ENCODE results near the gene OR52L1.

Gene OR52L1

GRCh38 chr11:6012035-6012668, 25.4 kb upstream of the OR52L1 start:
- TF ChIP-seq CTCF (IDR thresholded peaks at IDR 0.05; ENCODE audit: borderline replicate concordance, control extremely low read depth, extremely low read depth, insufficient read depth, missing control alignments): no peak
- no peak for DNase-seq (ENCODE audit: low spot score)
- in situ Hi-C loops (cut with MboI; ENCODE audit: low sequenced_read_pairs, unreplicated experiment): loop anchor here (25.0 kb wide), 1 partner anchor 300 kb away; the partner anchor contains the start of gene CAVIN3

- in situ Hi-C loops (cut with MboI; ENCODE audit: low sequenced_read_pairs, unreplicated experiment): loop anchor here (25.0 kb wide), 1 partner anchor 305 kb away; the partner anchor contains the start of gene CAVIN3
- DNase-seq (ENCODE audit: low spot score): no peak
- TF ChIP-seq CTCF (IDR thresholded peaks at IDR 0.05; ENCODE audit: borderline replicate concordance, control extremely low read depth, extremely low read depth, insufficient read depth, missing control alignments): no peak
These were observed 20.1 kb upstream of the OR52L1 start, which contains the start of gene OR56A4 for GRCh38 chr11:6006846-6007245. OR56A4 (minus strand) TSS chr11:6006946; CDS start chr11:6002992, 3,954 bp downstream.

- in situ Hi-C loops (cut with MboI; ENCODE audit: low sequenced_read_pairs, unreplicated experiment): loop anchor here (25.0 kb wide), 1 partner anchor 306 kb away; the partner anchor contains the start of gene CAVIN3
- no peak for TF ChIP-seq CTCF (IDR thresholded peaks at IDR 0.05; ENCODE audit: borderline replicate concordance, control extremely low read depth, extremely low read depth, insufficient read depth, missing control alignments)
- DNase-seq (ENCODE audit: low spot score): no peak
These were observed 19.6 kb upstream of the OR52L1 start for GRCh38 chr11:6006395-6006794.

- in situ Hi-C loops (cut with MboI; ENCODE audit: low sequenced_read_pairs, unreplicated experiment): loop anchor here (25.0 kb wide), 1 partner anchor 310 kb away; the partner anchor contains the start of gene CAVIN3
- DNase-seq (ENCODE audit: low spot score): no peak
- no peak for TF ChIP-seq CTCF (IDR thresholded peaks at IDR 0.05; ENCODE audit: borderline replicate concordance, control extremely low read depth, extremely low read depth, insufficient read depth, missing control alignments)
These were observed 15.5 kb upstream of the OR52L1 start for GRCh38 chr11:6002202-6002699.

GRCh38 chr11:5994791-5995190, 8.0 kb upstream of the OR52L1 start:
- no peak for TF ChIP-seq CTCF (IDR thresholded peaks at IDR 0.05; ENCODE audit: borderline replicate concordance, control extremely low read depth, extremely low read depth, insufficient read depth, missing control alignments)
- DNase-seq (ENCODE audit: low spot score): no peak
- in situ Hi-C loops (cut with MboI; ENCODE audit: low sequenced_read_pairs, unreplicated experiment): no loop called here

- in situ Hi-C loops (cut with MboI; ENCODE audit: low sequenced_read_pairs, unreplicated experiment): no loop called here
- TF ChIP-seq CTCF (IDR thresholded peaks at IDR 0.05; ENCODE audit: borderline replicate concordance, control extremely low read depth, extremely low read depth, insufficient read depth, missing control alignments): peak; percentile 27
- peak; percentile 39 for DNase-seq (ENCODE audit: low spot score)
These were observed 5.9 kb upstream of the OR52L1 start for GRCh38 chr11:5992604-5993251.
